H1 (cell line): ENCODE measurements around the gene TDRD1. TPM values are rescaled to one million over a fixed set of nuclear protein-coding genes. Genes with fewer than 3 reads are reported as not detected.

Experiments used
- CTCF ChIA-PET: fragments of 300-600 bp; sonication (Branson Sonifier 250); formaldehyde crosslinking; loops from one replicate; lab custom pipeline; 2021; ENCODE audit not compliant: partially characterized antibody; lab: Charles Lee
- POLR2A ChIA-PET: fragments of 300-600 bp; sonication (Branson Sonifier 250); formaldehyde crosslinking; loops from one replicate; lab custom pipeline; 2021; ENCODE audit warnings: inconsistent platforms; ENCODE audit not compliant: partially characterized antibody; lab: Charles Lee
- DNase-seq, 2 experiments: peaks; one replicate each; pipeline versions ENCODE4 v3.0.0 to v3.0.0-alpha.2; 2010 to 2022; ENCODE audit warnings: low spot score in 2 of 2, low read depth in 1 of 2, mixed read lengths in 1 of 2
- FAIRE-seq: peaks from 2 replicates; lab custom pipeline; 2011; peaks lifted over from hg19 to GRCh38; lab: Jason Lieb, UNC
- H2AFZ ChIP-seq: 2 replicates; pipeline ENCODE4 v1.8.1; 2012; ENCODE audit warnings: low read length, inconsistent platforms
- H2AK5ac ChIP-seq: 2 replicates; pipeline ENCODE4 v1.6.1; 2013; ENCODE audit warnings: low read depth, low read length
- H2BK120ac ChIP-seq: replicated peaks from 2 replicates; pipeline ENCODE3; 2013; ENCODE audit warnings: low read depth, low read length, inconsistent platforms
- H2BK12ac ChIP-seq: 2 replicates; pipeline ENCODE4 v1.6.1; 2013; ENCODE audit warnings: low read depth, low read length
- H2BK15ac ChIP-seq: 2 replicates; pipeline ENCODE4 v1.6.1; 2013; ENCODE audit warnings: low read length
- H2BK20ac ChIP-seq: 2 replicates; pipeline ENCODE4 v1.6.1; 2013; ENCODE audit warnings: low read length
- H2BK5ac ChIP-seq: 2 replicates; pipeline ENCODE4 v1.6.1; 2013; ENCODE audit warnings: low read depth, low read length
- H3K14ac ChIP-seq: 2 replicates; pipeline ENCODE4 v1.6.1; 2013; ENCODE audit warnings: inconsistent platforms; ENCODE audit not compliant: insufficient read length
- H3K18ac ChIP-seq: 2 replicates; pipeline ENCODE4 v1.6.1; 2013; ENCODE audit warnings: low read length; ENCODE audit errors: extremely low read depth
- H3K23ac ChIP-seq: 2 replicates; pipeline ENCODE4 v1.6.1; 2013; ENCODE audit warnings: inconsistent platforms; ENCODE audit not compliant: insufficient read length
- H3K23me2 ChIP-seq: 2 replicates; pipeline ENCODE4 v1.6.1; 2013; ENCODE audit warnings: low read depth, low read length
- H3K27ac ChIP-seq: 2 replicates; pipeline ENCODE4 v1.6.1; 2011; ENCODE audit warnings: low read depth, low read length, inconsistent platforms
- H3K27me3 ChIP-seq, 4 experiments: replicated peaks in 1 of 4; 1 replicate in 1 of 4; 2 replicates in 3 of 4; pipeline versions ENCODE4 v1.6.1 to v1.8.1; 2011 to 2013; ENCODE audit warnings: low read length in 3 of 4, mild to moderate bottlenecking in 3 of 4, inconsistent platforms in 2 of 4, mixed read lengths in 2 of 4, moderate library complexity in 1 of 4; ENCODE audit not compliant: control insufficient read depth in 3 of 4, insufficient read depth in 3 of 4; ENCODE audit errors: extremely low read depth in 1 of 4
- H3K36me3 ChIP-seq, 4 experiments: 2 replicates each; pipeline versions ENCODE4 v1.6.1 to v1.8.1; 2011 to 2013; ENCODE audit warnings: mild to moderate bottlenecking in 4 of 4, low read length in 3 of 4, moderate library complexity in 2 of 4, control low read depth in 1 of 4, inconsistent platforms in 1 of 4; ENCODE audit not compliant: insufficient read depth in 4 of 4, control insufficient read depth in 2 of 4
- H3K4ac ChIP-seq: replicated peaks from 2 replicates; pipeline ENCODE3; 2013; ENCODE audit warnings: low read length, low read depth, mixed read lengths, inconsistent platforms; ENCODE audit not compliant: insufficient read length
- H3K4me1 ChIP-seq, 4 experiments: replicated peaks in 1 of 4; 1 replicate in 1 of 4; 2 replicates in 3 of 4; pipeline versions ENCODE4 v1.6.1 to v1.8.1; 2011 to 2013; ENCODE audit warnings: low read length in 3 of 4, inconsistent platforms in 2 of 4, mixed read lengths in 1 of 4; ENCODE audit not compliant: insufficient read depth in 4 of 4, control insufficient read depth in 3 of 4
- H3K4me2 ChIP-seq, 2 experiments: 2 replicates each; pipeline versions ENCODE4 v1.6.1 to v1.8.1; 2011 to 2013; ENCODE audit warnings: low read depth in 2 of 2, low read length in 2 of 2, control low read depth in 1 of 2, inconsistent platforms in 1 of 2, mild to moderate bottlenecking in 1 of 2; ENCODE audit not compliant: insufficient read depth in 1 of 2
- H3K4me3 ChIP-seq, 4 experiments: fragments of 200-600, 300-600 bp in 1 of 4; sonication (generic), shearing (Covaris generic), sonication (Bioruptor Twin) in 1 of 4; 2 replicates each; pipeline versions ENCODE4 v1.5.1 to v1.8.1; 2011 to 2016; ENCODE audit warnings: low read length in 4 of 4, low read depth in 3 of 4, control low read depth in 2 of 4, inconsistent platforms in 2 of 4, mild to moderate bottlenecking in 2 of 4, mixed read lengths in 1 of 4, moderate library complexity in 1 of 4; ENCODE audit not compliant: insufficient read depth in 2 of 4; ENCODE audit errors: extremely low read depth in 1 of 4
- H3K56ac ChIP-seq: replicated peaks from 2 replicates; pipeline ENCODE3; 2013; ENCODE audit warnings: low read depth, mild to moderate bottlenecking, mixed read lengths, low read length, inconsistent platforms; ENCODE audit not compliant: insufficient read length
- H3K79me1 ChIP-seq: 2 replicates; pipeline ENCODE4 v1.6.1; 2013; ENCODE audit warnings: low read depth, low read length, control low read depth
- H3K79me2 ChIP-seq, 2 experiments: 2 replicates each; pipeline versions ENCODE4 v1.6.1 to v1.8.1; 2012 to 2013; ENCODE audit warnings: low read length in 2 of 2, mild to moderate bottlenecking in 2 of 2, inconsistent platforms in 1 of 2; ENCODE audit not compliant: insufficient read depth in 2 of 2, control insufficient read depth in 1 of 2
- H3K9ac ChIP-seq, 4 experiments: replicated peaks in 1 of 4; 1 replicate in 1 of 4; 2 replicates in 3 of 4; pipeline versions ENCODE4 v1.6.1 to v1.8.1; 2011 to 2013; ENCODE audit warnings: low read depth in 3 of 4, low read length in 3 of 4, control low read depth in 2 of 4, mild to moderate bottlenecking in 2 of 4, moderate library complexity in 2 of 4, inconsistent platforms in 1 of 4; ENCODE audit errors: extremely low read depth in 1 of 4
- H3K9me3 ChIP-seq, 2 experiments: 2 replicates each; pipeline versions ENCODE4 v1.6.1 to v1.8.1; 2012 to 2013; ENCODE audit warnings: mild to moderate bottlenecking in 2 of 2, moderate library complexity in 2 of 2, control low read depth in 1 of 2, inconsistent platforms in 1 of 2, low read depth in 1 of 2, low read length in 1 of 2, mixed read lengths in 1 of 2; ENCODE audit not compliant: insufficient read depth in 2 of 2
- H4K20me1 ChIP-seq, 2 experiments: replicated peaks in 1 of 2; 2 replicates each; pipeline versions ENCODE3 to v1.8.1; 2011 to 2013; ENCODE audit warnings: inconsistent platforms in 2 of 2, low read length in 2 of 2, mild to moderate bottlenecking in 1 of 2; ENCODE audit not compliant: insufficient read depth in 2 of 2, control insufficient read depth in 1 of 2
- H4K5ac ChIP-seq: 2 replicates; pipeline ENCODE4 v1.6.1; 2013; ENCODE audit warnings: low read length, low read depth, mixed read lengths, inconsistent platforms; ENCODE audit not compliant: insufficient read length
- H4K8ac ChIP-seq: 2 replicates; pipeline ENCODE4 v1.8.0; 2013; ENCODE audit warnings: mild to moderate bottlenecking, moderate library complexity, low read length, inconsistent platforms; ENCODE audit not compliant: insufficient read depth; ENCODE audit errors: extremely low read depth
- H4K91ac ChIP-seq: replicated peaks from 2 replicates; pipeline ENCODE3; 2013; ENCODE audit warnings: low read length, mixed read lengths, inconsistent platforms; ENCODE audit not compliant: insufficient read length
- CBX8 ChIP-seq: fragments of 300-800, 300-1000 bp; sonication (generic); IDR thresholded peaks from 2 replicates; pipeline ENCODE4 v1.7.1; 2016; ENCODE audit warnings: low read depth, low read length, borderline replicate concordance
- EZH2 ChIP-seq: fragments of 200-600 bp; sonication (generic); IDR thresholded peaks from 2 replicates; pipeline ENCODE4 v1.7.1; 2012; ENCODE audit warnings: low read depth, mild to moderate bottlenecking, moderate library complexity, low read length, inconsistent platforms; ENCODE audit not compliant: severe bottlenecking
- HDAC6 ChIP-seq: IDR thresholded peaks from one replicate; pipeline ENCODE4 v1.7.1; 2012; ENCODE audit warnings: low read depth, mild to moderate bottlenecking, inconsistent platforms, low read length, moderate library complexity
- KDM1A ChIP-seq: fragments of 200-600, 300-600 bp; sonication (generic); IDR thresholded peaks from 2 replicates; pipeline ENCODE4 v1.7.1; 2016; ENCODE audit warnings: mild to moderate bottlenecking, low read length, borderline replicate concordance
- MAFK ChIP-seq: IDR thresholded peaks from 2 replicates; pipeline ENCODE4 v1.6.1; 2012; ENCODE audit warnings: low read depth, mild to moderate bottlenecking, improper control_type of control experiment, low read length
- NANOG ChIP-seq: IDR thresholded peaks from 2 replicates; pipeline ENCODE4 v1.6.1; 2011; ENCODE audit warnings: low read length, low read depth, mild to moderate bottlenecking, inconsistent platforms; ENCODE audit not compliant: insufficient read depth, poor library complexity, severe bottlenecking
- POLR2AphosphoS5 ChIP-seq: IDR thresholded peaks from 2 replicates; pipeline ENCODE4 v1.6.1; 2011; ENCODE audit warnings: low read depth, low read length
- POU5F1 ChIP-seq: IDR thresholded peaks from 2 replicates; pipeline ENCODE4 v1.6.1; 2011; ENCODE audit warnings: low read depth, mild to moderate bottlenecking, low read length, moderate library complexity
- SIRT6 ChIP-seq: IDR thresholded peaks from one replicate; pipeline ENCODE4 v1.7.1; 2012; ENCODE audit warnings: low read length, inconsistent platforms
- TAF7 ChIP-seq: optimal IDR thresholded peaks from 2 replicates; pipeline ENCODE3; 2011; ENCODE audit warnings: low read depth, mild to moderate bottlenecking, inconsistent platforms, low read length, moderate library complexity, borderline replicate concordance
- USF2 ChIP-seq: IDR thresholded peaks from 2 replicates; pipeline ENCODE4 v1.6.1; 2011; ENCODE audit warnings: low read length, improper control_type of control experiment
- WGBS, 2 experiments: shearing (Covaris generic) in 1 of 2; methylation state at CpG; one replicate each; pipeline versions ENCODE4 v1.1.6 to v1.1.7; 2013 to 2015; ENCODE audit warnings: low lambda C conversion rate in 2 of 2, mixed read lengths in 2 of 2, inconsistent platforms in 1 of 2, low coverage in 1 of 2, missing lambda C conversion rate in 1 of 2; ENCODE audit not compliant: insufficient replicate concordance in 2 of 2, insufficient coverage in 1 of 2, insufficient read length in 1 of 2; ENCODE audit errors: extremely low coverage in 1 of 2, missing lambda C conversion rate in 1 of 2; 5-methylcytosine and 5-hydroxymethylcytosine counted together
- polyA plus RNA-seq, 7 experiments: library from polyadenylated mRNA; depleted of rRNA in 3 of 7; stranded (reverse) in 5 of 7; unstranded in 2 of 7; fragments of >200 nt in 5 of 7; fragments of 200-250 nt in 2 of 7; gene quantifications; 1 replicate in 5 of 7; 2 replicates in 1 of 7; 4 replicates in 1 of 7; pipeline versions ENCODE4 v1.2.1 to v1.2.3, GENCODE V29; 2011 to 2013; ENCODE audit warnings: missing spikeins in 2 of 7, mixed read lengths in 2 of 7
- total RNA-seq: library from RNA; stranded (reverse); fragmentation: NEBNext Ultra II Directional; extraction: Animal tissue kit (Norgen Biotek cat#: 25700); gene quantifications from 2 replicates; pipeline ENCODE4 v1.2.1, GENCODE V29; 2021
- TF ChIP-seq, protein P1 (sequence below): IDR thresholded peaks from 2 replicates; pipeline ENCODE4 v1.6.1; 2011; ENCODE audit warnings: low read depth, mild to moderate bottlenecking, low read length; ENCODE audit not compliant: insufficient read depth

TDRD1 gene
- total and polyA plus RNA-seq, 2 of the 8 experiments (the other 6 are each of a cell fraction or from before 2014, with no cell fraction given) = 0.02 to 0.71 TPM

GRCh38 chr10:114167985-114168384, 11.2 kb upstream of the TDRD1 start:
- ChIA-PET POLR2A (no interaction called here), CTCF (interaction anchor here (1.3 kb wide), 1 partner anchor 972 kb away, joined by 4 read pairs; no protein-coding TSS in a partner anchor)
- Histone ChIP-seq H2BK5ac (no peak overlapping the region), H3K4me3 (no peak overlapping the region), H3K23me2 (peaks cover 2% of the 10 kb centered on the region; the same call in 1 of the 2 replicates), H2BK15ac (no peak overlapping the region), H2BK120ac (no peak overlapping the region), H3K23ac (no peak overlapping the region), H2BK20ac (no peak overlapping the region), H3K27me3 (no peaks in the 10 kb centered on the region), H4K91ac (no peak overlapping the region), H3K56ac (no peak overlapping the region), H3K9me3 (peaks cover 5 to 11% of the 10 kb centered on the region in 2 experiments), H3K36me3 (peaks cover 0 to 14% (median 3%) of the 10 kb centered on the region in 4 experiments; a peak in 2 of 8 replicates), H4K20me1 (peaks cover 0 to 3% of the 10 kb centered on the region in 2 experiments), H3K27ac (no peak overlapping the region), H4K5ac (no peak overlapping the region), H3K79me2 (peaks cover 8 to 97% of the 10 kb centered on the region in 2 experiments; a peak in 3 of 4 replicates), H3K4me2 (no peak overlapping the region), H3K9ac (no peak overlapping the region), H3K4me1 (peaks cover 0 to 10% (median 3%) of the 10 kb centered on the region in 4 experiments; a peak in 5 of 7 replicates), H3K79me1 (no peaks in the 10 kb centered on the region; the same call in none of the 2 replicates), H2AFZ (no peak overlapping the region), H3K18ac (no peak overlapping the region), H3K14ac (no peak overlapping the region), H2BK12ac (no peak overlapping the region), H3K4ac (no peak overlapping the region), H2AK5ac (no peak overlapping the region), H4K8ac (no peak overlapping the region)
- DNase-seq (no peak), FAIRE-seq (no peak)
- 99% methylated on average over 3 of the region's 3 CpGs; no CpG with 5 or more reads in 1 of the 2 experiments for WGBS, 2 experiments
- TF ChIP-seq NANOG = no peak
- TF ChIP-seq KDM1A = no peak
- no peak for TF ChIP-seq POLR2AphosphoS5
- TF ChIP-seq CBX8 = no peak
- TF ChIP-seq SIRT6 = no peak
- no peak for TF ChIP-seq POU5F1
- no peak for TF ChIP-seq USF2
- TF ChIP-seq, protein P1, sequence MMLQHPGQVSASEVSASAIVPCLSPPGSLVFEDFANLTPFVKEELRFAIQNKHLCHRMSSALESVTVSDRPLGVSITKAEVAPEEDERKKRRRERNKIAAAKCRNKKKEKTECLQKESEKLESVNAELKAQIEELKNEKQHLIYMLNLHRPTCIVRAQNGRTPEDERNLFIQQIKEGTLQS = no peak
- no peak for TF ChIP-seq TAF7
- TF ChIP-seq MAFK = no peak
- TF ChIP-seq EZH2 = no peak
- TF ChIP-seq HDAC6 = no peak
